Activated T-helper 9 cell treated with anti-CD3 and anti-CD28 coated beads, Interleukin-2, amount 50 U/mL, for 16 hours (primary cell): ENCODE data around the gene CXADR.

Source experiments
- DNase-seq: peaks from one replicate; pipeline ENCODE4 v3.0.0-alpha.2; 2020; ENCODE audit warnings: low read depth

Gene CXADR

DNA sequence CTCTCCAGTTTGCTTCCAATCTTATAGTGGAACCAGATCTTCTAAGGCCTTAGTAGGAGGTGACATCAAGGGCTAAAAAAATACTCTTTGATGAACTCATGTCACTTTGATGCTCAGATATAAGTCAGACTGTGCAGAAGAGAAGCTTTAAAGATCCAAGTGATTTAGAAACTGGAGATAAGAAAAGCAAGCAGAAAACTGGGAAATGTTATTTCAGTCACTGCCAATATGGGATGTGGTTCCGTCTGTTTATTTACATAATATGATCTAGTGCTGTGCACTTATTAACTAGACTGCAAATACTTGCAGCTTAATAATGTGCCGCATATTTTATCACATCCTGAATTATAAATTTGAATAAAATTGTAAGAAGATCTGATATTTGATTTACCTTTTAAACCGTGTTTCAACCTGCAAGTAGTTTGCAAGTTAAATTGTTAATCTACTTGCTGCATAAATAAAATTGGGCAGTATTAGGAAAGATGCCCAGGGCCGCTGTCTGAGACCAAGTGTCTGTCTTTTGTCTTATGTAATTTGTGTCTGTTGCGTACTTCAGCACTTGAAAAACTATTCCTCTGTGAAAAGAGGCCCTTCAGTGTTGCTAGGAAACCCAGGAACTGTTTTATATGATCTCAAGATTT lies 29.6 kb downstream of the CXADR start:
- no peak for DNase-seq

DNA sequence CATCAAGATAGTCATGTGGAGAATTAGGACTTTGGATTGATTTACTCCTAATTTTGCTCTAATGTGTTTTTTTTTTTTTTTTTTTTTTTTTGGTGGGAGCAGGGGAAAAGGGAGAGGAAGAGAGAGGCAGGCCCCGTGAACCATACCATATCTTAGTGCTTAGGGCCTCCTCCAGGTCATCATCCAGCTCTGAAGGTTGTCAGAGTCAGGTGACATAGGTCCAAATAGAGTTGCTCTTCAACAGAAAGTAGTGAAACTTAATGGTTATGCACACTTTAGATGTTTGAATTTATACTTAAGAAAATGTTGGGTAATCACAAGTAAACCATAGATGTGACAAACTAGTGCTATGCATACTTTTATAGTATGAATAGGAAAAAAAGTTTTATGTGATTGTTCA lies 32.2 kb downstream of the CXADR start:
- DNase-seq: no peak

GRCh38 chr21:17548262-17548661 lies 35.4 kb downstream of the CXADR start:
- no peak for DNase-seq

GRCh38 chr21:17550671-17551308 lies 37.9 kb downstream of the CXADR start:
- no peak for DNase-seq

GRCh38 chr21:17552410-17552809 lies 39.6 kb downstream of the CXADR start:
- DNase-seq: no peak

DNA sequence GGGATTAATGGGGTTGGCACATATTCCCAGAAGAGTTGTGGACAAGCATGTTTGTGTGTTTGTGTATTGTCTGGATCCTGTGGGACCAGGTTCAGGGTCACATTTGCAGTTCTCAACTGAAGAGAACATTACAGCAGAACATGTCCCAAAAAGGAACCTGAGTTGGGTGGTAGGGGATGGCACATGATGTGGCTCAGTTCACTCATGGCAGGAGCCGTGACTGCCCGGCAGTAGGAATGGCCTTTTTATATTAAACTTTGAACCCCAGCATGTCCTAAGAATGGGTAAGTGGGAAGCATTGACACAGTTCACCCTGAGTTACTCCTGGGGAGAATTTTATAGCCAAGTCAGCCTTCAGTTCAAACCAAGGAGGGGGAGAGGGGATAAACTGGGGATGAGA lies 41.3 kb downstream of the CXADR start:
- DNase-seq: no peak

DNA sequence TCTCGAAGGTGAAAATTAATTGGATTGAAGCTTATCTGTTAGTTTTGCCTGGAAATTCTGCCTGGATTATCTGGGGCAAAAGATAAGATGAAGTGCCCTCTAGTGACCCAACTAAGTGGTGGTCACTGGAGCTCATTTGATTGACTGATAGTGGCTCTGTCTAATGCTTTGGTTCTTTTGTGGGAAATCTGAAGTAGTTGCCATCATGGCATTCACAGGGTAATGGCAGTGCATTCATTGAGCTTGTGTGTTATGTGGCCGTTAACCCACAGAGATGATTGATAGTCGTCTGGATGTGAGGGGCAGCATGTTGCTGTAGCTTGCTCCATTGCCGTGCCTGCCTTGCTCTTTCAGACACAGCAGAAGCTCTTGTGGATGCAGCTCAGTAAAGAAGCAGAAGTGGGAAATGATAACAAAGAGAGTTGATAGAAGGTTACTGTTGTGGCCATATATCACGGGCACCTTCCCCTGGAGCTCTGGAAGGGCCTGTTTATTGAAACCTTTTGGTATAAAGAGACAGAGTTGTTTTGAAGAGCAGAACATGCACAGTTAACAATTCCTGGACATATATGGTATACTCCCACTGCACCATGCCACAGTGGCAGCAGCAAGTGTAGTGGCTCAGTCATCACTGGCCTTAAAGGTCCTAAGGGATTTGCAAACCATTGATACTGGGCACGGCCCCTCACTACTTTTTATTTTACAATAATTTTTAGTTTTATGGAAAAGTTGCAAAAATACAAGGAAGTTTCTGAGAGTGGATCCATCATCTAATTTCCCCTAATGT lies 42.0 kb downstream of the CXADR start:
- DNase-seq: no peak

GRCh38 chr21:17560377-17561025 lies 47.7 kb downstream of the CXADR start:
- DNase-seq: no peak

DNA sequence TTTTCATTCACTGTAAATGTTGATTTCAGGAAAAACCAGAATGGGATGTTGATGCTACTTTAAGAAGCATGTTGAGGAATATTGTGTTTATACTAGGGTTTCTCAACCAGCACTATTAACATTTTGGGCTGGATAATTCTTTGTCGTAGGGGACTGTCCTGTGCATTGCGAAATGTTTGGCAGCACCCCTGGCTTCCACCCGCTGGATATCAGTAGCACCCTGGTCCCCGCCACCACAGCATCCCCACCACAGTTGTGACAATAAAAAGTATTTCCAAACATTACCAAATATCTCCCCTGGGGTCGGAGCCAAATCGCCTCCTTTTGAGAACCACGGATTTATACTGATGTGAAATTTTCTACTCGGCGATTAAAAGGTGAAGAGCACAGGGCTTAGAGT lies 57.9 kb downstream of the CXADR start:
- no peak for DNase-seq

DNA sequence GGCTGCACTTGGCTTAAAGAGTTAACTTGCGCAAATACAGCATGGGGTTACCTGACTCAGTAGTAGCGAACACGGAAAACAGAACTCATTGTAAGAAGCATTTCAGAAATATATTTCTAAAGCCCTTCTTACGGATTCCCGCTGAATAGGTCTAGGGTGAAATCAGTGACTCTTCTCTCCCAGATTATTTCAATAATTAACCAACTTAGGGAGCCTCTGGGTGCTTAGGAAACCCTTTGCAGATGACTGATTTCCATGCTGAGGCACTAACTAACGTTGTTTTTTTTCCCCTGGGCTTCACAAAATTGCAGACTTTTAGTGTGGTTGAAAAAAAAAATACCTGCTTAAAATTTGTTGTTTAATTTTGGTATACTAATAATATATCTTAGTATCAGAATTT lies 59.6 kb downstream of the CXADR start:
- no peak for DNase-seq

DNA sequence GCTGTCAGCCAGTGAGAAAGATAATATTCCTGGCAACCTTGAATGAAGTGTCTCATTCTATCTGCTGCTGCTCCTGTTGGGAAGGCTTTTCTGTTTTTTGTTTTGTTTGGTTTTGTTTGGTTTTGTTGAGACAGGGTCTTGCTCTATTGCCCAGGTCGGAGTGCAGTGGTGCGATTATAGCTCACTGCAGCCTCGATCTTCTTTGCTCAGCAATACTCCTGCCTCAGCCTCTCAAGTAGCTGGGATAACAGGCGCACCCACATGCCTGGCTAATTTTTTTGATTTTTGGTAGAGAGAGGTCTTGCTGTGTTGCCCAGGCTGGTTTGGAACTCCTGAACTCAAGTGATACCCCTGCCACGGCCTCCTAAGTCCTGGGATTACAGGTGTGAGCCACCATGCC lies 62.2 kb downstream of the CXADR start:
- no peak for DNase-seq

- no peak for DNase-seq
Observed at GRCh38 chr21:17576080-17576835, 63.4 kb downstream of the CXADR start.

- no peak for DNase-seq
Observed at GRCh38 chr21:17577701-17578100, 64.9 kb downstream of the CXADR start.

GRCh38 chr21:17578162-17578561 lies 65.3 kb downstream of the CXADR start:
- DNase-seq: no peak

DNA sequence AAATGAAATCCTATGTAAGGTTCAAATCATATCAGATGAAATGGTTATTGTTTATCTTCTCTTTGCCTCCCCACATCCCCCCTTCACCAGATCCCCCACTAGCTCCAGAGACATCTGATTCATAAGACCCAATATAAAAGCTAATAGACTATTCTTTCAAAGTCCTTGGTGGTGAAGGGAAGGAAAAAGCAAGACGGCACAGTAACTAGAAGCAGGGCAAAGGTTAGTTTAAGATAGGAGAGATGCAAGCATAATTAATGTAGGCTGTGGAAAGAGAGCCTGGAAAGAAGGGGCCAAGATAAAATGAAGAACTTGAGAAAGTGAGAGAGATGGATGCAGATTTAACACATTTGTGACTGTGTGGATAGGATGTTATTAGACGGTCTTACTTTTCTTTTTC lies 66.0 kb downstream of the CXADR start:
- no peak for DNase-seq

- no peak for DNase-seq
Observed at GRCh38 chr21:17580319-17580718, 67.5 kb downstream of the CXADR start.

- no peak for DNase-seq
Observed at GRCh38 chr21:17583898-17584297, 71.1 kb downstream of the CXADR start.

DNA sequence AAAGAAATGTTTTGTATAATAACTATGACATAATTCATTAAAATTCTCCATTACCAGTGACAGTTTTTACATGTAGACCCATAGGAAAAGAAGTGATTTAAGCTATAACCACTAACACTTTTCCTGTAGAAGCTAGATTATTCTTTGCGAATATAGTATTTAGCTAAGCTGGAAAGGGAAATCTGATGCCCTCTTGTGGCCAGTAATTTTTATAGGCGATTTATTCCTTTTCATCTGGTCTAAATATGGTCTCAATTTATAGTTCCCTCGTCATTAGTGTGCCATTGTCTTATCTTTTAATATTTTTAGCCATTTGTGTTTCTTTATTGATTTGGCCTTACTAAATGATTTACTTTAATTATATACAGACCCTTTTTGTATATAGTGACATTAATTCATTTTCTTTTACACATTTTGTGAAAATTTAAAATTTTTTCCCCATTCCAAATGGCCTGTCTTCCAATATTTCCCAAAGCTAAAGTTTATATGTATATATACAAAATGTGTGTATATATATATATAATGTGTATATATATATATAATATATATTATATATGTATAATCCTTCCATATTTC lies 73.1 kb downstream of the CXADR start:
- DNase-seq: no peak

DNA sequence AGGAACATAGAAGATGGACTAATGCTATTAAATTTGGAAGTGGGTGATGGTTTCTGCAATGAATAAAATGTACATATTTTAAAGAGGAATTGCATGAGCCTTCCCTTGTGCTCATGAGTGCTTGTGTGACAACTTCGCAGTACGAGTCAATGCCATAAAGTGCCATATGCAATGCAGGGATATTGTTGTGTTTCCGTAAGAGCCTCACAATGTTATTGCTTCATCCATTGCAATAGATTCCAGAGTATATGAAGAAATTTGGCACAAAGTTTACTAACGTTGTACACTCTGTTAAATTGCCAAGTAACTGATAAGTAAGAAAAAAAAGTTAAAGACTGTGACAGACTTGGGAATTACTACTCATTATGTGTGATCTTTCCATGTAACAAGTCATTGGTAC lies 77.6 kb downstream of the CXADR start:
- DNase-seq: no peak

GRCh38 chr21:17597680-17598079 lies 84.8 kb downstream of the CXADR start:
- DNase-seq: no peak

DNA sequence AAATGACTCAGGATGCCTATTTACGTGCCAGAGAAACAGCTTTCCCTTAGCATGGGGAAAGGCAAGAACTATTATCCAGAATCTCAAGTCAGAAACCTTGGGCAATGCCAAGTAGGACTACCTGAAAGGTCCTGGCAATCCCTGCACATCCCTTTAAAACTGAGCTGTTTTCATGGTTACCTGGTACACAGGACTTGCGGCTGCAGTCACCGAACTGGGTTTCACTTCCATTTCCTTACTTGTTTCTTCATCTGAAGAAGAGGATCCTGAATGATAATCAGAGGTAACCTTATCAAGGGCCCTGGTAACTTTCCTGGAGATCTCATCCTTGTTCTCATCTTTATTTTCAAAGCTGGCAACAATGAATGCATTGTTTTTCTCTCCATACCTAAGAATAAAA lies 85.6 kb downstream of the CXADR start:
- DNase-seq: no peak

- no peak for DNase-seq
Observed at GRCh38 chr21:17602874-17603273, 90.0 kb downstream of the CXADR start.
